Stimulated activated CD8-positive, alpha-beta memory T cell treated with anti-CD3 and anti-CD28 coated beads, Interleukin-7, amount 100 ng/mL, for 24 hours (primary cell): Measurements from ENCODE around the gene UXS1.

Experiments
- DNase-seq: peaks from one replicate; pipeline ENCODE4 v3.0.0-alpha.2; 2020; ENCODE audit warnings: low read depth

The UXS1 gene

DNA sequence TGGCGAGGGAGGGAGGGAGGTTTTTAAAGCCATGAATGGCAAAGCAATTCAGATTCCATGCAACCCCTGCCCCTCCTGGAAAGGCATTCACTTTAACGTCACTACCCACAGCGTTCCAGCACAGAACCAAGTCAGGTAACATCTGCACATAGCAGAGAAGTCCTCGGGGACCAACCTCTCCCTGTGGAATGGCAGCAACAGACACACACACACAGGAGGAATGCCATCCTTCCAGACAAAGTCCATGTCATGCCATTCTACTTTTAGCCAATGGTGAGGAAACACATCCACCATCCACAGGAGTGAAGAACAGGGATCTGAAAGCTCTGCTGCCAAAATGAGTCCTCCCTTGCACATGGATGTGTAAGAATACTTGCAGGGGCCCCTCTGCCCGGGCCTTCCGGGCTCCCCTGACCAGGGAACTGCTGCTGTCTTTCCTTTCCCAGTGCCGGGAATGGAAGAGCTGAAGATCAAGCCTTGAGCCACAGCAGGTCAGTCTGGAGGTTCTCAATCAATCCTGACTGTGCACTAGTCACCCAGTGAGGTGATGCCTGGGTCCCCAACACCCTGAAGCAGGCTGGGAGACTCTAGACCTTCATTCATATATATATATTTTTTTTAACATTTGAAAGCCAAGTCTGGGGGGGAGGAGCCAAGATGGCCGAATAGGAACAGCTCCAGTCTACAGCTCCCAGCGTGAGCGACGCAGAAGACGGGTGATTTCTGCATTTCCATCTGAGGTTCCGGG, 63.7 kb downstream of the UXS1 start:
- no peak for DNase-seq

DNA sequence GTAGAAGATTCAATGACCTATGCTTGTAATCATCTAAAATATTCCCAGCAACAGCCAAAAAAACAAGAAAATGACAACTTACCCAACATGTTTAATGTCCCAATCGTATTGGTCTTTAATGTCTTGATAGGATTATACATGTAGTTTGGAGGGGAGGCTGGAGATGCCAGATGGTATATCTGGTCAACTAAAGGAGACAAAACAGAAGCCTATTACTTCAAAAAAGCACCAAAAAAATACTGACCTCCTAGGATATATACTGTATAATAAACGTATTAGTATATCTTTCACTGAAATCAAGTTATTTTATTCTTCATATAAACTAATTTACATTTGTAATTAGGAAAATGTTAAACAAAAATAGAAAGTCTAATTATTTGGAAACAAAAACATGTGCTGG, 64.5 kb downstream of the UXS1 start:
- DNase-seq: no peak

DNA sequence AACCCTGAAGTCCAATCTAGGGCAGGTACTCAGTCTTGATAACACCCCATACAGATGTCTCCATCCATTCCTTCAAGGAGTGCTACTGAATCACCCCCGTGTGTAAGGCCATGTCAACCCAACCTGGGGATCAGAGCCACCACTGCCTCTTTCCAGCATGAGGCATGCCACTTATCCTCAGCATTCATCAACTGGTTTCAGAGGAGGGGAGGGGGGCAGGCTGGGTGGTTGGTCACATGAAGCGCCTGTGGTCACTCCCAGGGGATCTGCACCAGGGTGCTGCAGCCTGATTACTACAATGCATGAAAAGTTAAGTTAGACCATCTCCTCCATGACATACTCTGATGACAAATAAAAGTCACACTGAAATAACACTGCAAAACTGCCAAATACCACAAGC, 65.0 kb downstream of the UXS1 start:
- no peak for DNase-seq

DNA sequence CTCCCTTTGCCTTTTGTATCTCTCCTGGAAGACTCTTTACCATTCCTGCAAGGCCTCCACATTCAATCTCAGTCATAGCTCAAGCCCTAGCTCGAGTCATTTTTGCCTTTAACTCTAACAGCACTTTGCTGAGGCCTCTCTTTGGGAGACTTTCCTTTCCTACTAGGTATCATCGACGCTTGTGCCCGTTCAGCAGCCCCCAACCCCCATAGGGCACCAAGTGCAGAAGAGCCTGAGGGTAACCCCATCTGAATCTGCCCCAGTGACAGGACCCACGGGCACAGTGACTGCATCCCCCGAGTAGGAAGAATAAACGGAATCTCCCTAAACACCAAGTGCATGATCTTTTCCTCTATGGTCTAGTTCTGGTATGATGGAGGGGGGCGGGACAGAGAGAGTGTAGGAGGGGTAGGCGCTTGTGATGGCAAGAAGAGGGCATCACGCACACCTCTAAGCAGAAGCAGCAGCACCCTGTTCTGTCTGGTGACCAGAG, 66.3 kb downstream of the UXS1 start:
- DNase-seq: no peak

DNA sequence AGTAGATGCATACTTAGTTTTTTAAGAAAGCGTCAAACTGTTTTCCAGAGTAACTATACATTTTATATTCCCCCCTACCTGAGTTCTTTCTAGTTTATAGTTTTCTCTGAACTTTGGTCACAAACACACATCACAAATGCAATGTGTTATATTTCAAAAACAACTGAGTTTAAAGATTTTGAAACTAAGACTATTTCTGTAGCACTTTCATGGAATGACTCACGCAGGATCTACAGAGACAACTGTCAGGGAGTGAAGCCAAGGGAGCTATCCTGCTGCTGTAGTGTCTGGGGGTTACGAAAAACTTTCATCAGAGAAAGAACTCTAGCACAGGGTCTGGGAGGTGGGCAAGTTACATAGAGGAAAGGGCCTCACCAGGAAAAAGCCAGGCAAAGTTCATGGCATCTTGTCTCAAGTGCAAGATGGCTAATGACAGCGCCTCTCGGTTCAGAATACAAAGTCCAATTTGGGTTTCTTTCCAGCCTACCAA, 66.8 kb downstream of the UXS1 start:
- no peak for DNase-seq

DNA sequence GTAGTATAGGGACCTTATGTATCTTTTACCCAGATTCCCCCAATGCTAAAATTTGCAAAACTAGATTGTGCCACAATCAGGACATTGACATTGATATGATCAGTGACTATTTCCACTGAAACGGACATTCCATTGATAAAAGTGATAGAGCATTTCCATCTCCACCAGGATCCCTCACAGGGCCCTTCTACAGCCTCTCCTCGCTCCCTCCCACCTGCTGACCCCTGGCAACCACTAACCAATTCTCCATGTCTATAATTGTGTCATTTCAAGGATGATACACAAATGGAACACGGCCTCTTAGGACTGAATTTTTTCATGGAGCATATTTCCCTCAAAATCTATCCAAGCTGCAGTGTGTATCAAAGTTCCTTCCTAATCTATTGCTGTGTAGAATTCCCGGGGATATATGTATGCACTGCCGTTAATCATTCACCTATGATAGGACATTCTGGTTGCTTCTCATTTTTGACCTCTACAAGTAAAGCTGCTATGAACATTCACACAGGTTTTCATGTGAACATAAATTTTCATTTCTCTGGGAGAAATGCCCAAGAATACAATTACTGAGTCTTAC, 67.3 kb downstream of the UXS1 start:
- no peak for DNase-seq

DNA sequence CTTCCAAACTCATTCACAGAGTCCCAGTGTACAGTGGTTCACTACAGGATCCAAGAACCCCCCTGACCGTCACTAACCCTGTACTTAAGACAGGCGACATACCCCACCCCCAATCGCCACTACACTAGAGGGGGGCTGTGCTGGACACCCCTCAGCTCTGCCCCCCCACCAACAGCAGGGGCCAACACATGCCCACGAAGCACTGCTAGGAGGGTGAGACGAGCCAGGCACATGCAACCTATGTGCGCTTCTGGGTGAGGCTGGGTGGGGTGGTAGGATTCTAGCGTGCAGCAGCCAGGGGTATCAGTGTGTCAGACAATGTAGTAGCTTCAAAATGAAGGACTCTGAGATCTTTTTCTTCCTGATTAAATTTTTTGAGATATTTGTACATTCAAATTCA, 67.8 kb downstream of the UXS1 start:
- DNase-seq: no peak

DNA sequence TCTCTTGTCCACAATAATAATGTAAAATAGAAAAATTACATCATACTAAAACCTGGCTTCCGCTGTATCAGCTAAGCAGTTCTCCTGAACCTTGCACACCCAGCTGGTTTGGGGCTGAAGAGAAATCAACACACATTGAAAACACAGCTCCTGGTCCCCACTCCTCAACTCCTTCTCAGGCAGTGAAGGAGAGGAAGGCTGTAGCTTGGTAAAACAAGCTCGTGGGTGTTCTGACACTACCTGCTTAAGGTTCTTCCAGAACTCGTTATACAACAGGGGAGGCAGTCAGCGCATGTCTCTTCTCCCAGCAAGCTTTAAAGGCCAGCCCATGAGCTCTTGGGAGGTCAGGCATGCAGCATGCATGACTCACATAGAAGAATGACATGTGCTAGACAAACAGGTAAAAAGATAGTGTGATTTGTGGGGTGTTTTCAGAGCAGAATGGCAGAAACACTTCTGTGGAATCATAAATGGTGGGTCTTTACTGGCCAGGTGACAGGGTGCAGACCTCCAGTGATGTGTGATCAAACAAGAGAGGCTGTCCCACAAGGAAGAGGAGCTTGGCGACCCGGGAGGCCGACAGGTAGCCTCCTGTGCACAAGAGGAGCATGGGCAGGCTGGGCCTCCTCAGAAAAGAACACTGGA, 69.1 kb downstream of the UXS1 start:
- no peak for DNase-seq

DNA sequence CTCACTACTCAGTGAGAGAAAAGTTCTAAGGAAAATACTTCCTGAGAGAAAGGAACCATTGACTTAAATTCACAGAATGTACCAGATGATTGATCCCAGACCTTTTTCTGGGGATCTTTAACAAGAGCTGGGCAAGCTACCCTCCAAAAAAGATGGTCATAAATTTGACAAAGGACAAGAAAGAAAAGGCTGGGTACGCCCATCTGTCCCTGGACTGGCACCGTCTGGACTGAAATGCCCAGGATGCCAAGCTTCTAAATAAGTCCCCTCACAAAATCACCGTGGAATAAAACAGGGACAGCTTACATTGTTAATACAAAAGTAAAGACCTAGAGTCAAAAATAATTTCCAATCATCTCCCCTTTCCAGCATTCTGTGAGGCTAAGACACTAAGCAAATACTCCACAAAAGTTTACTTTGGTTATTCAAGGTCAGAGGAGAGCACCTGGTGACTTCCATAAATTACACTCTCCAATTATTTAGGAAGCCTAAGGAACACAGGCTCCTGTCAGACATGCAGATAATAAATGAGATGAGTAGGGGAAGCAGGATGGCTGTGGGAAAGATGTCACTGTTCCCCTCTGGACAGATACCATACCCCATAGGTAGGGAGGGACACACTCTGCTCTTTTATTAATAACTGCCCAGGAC, 69.9 kb downstream of the UXS1 start:
- no peak for DNase-seq

DNA sequence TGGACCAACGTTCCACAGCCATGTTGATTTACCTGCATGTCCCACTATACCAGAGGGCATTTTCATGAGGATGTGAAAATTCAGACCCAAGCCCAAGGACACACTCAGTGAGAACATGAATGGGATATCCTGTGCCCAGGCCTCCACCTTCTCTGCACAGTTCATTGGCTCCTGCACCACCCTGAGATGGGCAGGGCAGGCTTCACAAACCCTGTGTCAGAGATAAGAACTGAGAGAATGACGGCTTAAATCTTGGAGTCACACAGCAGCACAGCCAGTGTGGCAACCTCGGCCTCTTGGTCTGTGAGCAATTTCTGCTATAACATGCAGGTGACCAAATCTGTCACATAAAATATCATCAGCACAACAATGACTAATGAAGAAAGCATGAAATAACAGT, 71.9 kb downstream of the UXS1 start:
- DNase-seq: no peak

DNA sequence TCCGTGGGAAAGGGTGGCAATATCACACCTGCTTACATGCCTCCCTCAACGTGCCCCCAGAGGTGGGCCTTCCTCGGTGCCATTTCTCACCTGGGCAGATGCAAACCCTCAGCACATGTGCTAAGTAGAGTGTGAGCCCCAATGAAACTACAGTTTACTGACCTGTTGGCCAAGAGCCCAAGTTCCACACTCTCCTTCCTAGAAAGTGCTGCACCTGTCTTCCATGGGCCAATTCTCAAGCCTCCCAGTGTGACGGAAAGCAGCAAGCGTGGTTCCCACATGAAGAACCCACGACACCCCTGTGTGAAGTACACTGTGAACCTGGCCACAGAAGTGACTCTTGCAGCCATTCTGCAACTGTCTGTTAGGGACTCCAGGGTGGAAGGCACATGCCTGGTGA, 73.7 kb downstream of the UXS1 start:
- no peak for DNase-seq

DNA sequence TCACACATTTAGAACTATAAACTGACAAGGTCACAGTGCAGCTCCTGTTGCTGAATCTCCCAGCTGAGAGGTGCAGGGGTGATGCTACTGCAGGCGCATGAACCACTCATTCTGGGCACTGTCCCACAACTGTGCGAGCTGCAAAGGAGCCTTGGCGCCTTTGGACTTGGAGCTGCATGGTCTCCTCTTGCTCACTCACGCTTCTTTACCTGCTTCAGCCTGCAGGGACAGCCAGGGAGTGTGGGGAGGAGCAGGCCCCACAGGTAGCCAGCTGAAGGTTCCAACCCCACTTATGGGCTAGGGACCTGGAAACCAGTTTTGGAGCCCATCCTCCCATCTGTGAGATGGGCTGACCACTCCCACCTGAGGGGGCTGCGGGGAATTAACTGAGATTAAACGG, 75.0 kb downstream of the UXS1 start:
- DNase-seq: no peak

DNA sequence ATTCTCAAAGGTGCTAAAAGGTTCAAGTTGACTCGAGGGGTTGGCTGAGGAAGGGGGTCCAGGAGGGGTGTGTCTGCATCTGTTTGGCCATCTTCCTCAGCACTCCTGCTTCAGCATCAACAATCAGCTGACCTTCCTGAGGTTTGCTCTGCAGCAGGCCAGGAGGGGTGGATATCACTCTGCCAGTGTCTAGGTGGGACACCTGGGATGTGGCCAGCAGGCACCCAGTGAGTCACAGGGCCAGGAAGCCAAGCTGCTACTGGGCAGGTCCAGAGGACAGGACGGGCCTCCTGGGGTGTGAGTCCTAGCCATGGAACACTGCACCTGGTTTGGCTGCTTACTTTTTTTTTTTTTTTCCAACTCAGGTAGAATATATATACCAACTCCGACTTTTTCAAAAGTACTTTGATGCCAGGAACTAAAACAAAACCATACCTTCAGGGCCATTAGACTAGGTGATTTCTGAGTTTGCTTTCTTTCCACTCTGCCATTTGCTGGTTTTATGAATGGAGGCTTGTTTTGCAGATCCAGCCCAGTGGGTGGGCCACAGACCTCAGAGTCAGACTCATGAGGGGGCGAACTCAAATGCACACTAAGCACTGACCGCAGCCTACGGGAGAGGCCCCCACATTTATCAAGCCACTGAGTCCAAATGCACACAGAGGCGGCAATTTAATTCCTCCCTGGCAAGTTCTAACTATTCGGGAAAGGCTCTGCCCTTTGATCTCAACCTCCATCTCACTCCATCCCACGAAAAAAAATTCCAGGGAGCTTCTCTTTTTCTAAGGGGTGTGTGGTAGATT, 76.0 kb downstream of the UXS1 start:
- DNase-seq: no peak

DNA sequence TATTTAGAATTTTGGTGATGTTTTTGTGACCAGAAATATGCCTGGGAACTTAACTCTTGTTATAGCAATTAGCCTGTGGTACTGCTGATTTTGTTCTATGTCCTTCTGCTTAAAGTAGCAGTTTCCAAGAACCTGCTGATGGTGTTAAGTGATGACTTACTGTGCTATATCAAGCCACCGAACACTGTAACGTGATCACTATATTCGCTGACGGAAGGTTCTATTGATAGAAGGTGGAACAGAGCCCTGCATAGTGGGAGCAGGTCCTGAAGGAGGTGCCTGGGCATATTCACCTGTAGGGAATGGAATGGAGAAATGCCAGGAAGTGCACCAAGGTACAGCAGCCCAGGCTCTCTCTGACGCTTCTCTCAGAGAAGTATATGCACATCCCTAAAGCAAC, 76.8 kb downstream of the UXS1 start:
- no peak for DNase-seq

DNA sequence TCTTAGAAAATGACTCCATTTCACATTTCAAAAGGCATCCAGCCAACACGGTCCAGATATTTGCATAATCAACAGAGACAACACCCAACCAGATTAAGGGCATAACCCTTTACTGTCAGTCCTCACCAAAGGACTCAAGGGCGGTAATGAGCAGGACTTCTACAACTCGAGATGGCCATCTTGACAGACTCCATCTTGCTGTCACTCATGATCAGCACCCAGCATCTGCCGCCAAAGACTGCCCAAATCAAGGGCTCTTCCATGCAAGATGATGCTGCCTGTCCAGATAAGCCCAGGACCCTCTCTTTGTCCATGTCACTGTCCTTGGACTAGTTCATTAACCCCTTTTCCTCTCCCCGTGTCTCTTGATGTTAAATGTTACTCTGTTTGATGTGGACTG, 77.9 kb downstream of the UXS1 start:
- DNase-seq: no peak

DNA sequence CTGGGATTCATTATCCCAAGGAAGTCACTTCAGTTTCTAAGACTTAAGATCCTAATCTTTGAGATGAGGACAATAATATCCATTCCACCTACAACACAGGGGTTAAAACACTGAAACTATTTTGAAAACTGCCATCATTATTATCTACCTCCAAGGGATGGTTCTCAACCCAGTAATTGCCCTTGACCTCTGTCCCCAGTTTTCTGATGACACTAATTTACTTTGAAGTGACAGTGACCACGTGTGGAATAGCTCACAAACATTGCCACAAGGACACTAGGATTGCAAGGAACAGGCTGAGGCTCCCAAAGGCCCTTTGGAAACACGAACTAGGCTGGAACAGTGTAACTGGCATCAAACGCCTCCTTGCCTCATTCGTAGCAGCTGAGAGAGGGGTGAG, 78.4 kb downstream of the UXS1 start:
- no peak for DNase-seq

DNA sequence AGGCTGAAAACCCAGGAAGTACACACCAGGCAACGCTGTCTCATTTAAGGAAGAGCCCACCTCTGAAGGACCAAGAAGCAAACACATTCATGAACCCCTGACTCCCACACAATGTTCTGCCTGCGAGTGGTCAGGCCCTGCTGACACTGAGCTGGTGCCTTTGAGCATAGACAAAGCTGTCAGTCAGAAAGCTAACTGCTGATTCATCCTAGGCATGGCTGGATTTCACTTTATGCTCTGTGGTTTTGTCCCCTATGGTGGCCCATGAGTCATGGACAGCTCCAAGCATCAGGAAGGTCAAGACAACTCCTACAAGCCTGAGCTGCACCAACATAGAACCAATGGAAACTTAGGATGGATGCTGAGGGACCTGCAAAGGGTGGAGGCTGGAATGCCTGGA, 78.9 kb downstream of the UXS1 start:
- DNase-seq: no peak

DNA sequence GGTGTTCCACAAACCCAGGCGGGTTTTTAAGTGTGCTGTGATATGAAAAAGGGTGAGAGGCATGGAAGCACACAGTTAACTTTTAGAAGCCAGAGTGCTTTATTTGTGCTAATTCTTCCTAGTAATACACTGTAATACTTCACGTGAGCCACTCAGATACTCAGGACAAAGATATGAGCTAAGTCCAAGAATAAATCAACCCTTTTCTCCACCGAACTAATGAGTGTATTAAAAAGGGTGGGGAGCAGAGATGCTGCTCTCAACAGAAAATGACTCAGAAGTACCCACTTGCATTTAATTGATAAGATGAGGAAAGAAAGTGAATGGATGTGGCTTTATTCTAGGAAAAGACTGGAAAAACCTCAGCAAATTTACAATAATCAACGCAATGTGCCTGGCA, 79.9 kb downstream of the UXS1 start:
- no peak for DNase-seq

DNA sequence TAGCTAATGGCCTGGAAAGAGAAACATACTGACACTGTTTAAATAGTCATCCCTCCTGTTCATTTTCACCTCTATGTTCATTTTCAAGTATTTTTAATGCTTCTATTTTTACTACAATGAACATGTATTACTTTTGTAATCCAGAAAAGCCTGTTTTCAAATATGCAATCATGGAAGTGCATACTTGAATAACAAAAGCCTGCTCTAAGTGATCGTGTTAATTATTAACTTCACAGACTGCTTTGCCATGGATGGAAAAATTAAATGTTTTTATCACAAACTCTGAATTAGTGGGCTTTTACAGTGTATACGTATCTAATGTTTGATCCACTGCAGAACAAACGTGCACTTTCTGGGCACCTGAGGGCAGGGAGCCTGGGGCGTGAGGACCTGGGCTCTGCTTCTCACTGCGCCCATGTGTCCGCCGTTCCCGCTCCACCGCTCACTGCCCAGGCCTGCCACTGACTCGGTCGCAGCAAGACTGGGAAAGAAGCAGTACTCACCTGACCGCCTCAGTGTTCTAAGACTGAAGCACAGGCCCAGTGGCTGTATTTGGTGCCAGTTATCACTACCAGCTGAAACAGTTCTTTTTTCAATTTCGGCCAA, 80.6 kb downstream of the UXS1 start:
- DNase-seq: no peak

DNA sequence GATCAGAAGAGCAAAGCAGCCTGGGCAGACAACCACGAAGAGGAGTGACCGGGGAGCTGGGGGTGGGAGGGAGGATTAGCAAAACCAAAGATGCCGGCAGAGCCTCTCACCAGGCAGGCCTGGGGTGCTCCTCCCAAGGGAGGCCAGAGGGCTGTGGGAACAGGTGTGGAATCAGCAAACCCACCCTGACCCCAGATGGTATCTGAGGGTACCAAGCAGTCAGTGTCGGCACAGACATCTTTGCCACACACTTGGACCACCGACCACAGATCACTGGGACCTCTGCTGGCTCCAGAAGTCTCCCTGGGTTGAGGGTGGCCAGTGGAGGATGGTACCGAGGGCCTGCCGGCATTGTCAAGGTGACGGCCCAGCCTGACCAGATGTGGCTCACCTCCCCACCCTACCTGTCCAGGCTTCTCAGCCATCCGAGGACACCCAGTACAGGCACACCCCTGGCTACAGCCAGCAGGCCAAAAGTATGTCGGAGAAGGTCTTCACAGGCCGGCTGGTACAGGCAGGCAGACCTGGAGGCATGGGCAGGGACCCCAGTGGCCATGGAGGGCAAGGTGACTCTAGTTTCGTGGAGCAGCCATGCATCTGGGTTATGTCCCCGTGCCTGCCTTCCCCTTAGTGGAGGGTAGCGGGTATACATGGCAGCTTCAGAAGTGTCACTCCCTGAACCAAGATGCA, 82.1 kb downstream of the UXS1 start:
- no peak for DNase-seq
